NCI-H2107 treated with DMSO at 0.1 percent for 48 hours (cell line): Measurements from ENCODE around the gene DHRS1.

ENCODE experiments used
- DNase-seq: peaks from one replicate; lab custom pipeline; 2025; ENCODE audit not compliant: unreplicated experiment; lab: John Stamatoyannopoulos, UW

DHRS1 gene

DNA sequence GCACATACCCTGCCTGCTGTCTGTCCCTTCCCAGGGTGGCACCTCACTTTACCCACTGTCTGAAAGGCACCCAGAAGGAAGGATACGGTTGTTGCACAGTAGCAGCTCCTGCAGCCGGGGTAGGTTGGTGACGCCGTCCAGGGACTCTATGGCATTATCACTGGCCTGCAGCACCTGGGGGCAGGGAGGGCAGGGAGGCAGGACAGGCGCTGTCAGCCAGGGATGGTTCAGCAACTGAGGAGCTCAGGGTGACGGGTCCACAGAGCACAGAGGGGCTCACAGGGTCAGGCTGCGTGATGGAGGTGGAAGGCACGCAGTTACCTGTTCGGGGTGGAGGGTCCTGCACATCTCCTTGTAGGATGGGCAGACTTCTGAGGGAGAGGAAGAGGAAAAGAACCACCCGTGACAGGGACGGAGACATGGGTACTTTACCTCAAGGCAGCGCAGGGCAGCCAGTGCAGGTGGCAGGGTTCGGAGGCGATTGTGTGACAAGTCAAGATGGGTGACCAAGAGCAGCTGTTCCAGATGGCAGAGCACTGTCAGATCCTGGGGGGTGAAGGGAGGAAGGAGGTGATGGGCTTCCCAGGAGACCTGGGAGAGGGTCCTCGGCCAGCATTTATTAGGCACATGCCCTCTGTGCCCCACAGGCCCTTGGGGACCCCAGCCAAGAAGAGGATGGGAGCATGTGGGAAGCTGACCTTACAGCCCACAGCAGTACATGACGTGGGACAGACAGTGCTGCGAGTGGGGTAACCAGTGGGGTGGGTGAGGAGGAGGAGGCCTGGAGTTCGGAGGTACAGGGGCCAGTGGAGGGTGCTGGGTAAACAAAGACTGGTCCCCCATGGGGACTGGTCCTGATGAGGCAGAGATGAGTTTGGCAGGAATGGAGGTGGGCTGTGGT, 33.0 kb downstream of the DHRS1 start:
- no peak for DNase-seq

- DNase-seq: no peak
These were observed 35.3 kb downstream of the DHRS1 start for GRCh38 chr14:24264298-24264697.

GRCh38 chr14:24263848-24264247, 35.7 kb downstream of the DHRS1 start:
- DNase-seq: no peak

DNA sequence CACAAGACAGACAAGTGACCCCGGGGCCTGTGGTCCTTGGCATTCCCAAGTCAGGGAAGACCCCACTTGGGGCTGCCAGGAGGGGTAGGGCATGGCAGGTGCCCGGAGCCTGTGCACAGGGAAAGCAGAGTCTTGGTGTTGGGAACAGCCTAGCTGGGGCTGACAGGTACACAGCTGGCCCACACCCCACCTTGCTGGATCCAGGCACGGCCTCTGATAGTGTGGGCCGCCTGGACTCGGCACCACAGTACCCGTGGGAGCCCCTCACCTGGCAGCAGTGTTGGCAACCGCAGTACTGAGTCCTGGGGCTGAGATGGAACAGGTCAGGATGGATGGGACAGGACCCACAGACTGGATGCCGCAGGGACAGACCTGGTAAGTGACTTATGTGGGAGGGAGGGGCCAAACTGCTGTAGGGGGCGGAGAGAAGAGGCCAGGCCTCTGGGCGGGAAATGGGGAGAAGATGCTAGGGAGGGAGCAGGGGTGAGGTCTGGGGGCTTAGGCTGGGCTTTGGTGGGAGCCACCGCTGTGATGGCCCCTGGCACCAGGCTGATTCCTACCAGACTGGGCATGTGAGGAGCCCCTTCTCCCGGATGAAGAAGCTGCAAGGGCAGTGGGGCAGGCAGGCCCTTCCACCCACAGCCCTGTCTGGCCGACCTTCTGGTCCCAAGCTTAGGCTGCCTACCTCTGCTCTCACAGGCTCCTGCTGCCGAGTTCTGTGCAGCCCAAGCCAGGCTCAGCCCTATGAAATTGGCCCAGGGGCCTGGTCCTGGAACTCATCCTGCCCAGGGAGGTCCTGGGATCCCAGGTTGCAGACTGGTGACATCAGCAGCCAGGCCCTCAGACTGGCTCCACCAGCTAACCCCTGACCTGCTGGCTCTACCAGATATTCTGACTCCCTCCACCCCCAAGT, 36.5 kb downstream of the DHRS1 start, which contains the start of gene TGM1:
Gene TGM1 (minus strand): TSS at position 357 of the 913 bp plus-strand sequence. CDS start 825 bp downstream, outside the sequence.
- DNase-seq: no peak

DNA sequence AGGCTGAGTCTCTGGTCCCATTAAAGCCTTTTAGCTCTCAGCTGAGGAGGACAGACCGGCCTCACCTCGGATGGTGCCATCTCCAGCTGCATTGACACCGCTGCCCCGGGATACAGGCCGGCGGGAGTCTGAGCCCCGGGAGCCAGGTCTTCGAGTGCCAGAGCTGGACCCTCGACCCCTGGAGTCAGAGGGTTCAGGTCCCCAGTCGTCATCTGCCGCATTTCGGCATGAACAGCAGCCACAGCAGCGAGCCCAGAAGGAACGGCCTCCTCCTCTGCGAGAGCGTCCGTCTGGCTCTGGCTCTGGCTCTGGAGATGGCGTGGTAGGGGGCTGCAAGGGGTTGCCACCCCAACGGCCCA, 37.6 kb downstream of the DHRS1 start:
- DNase-seq: no peak

- DNase-seq: no peak
These were observed 38.2 kb downstream of the DHRS1 start for GRCh38 chr14:24261256-24261968.

DNA sequence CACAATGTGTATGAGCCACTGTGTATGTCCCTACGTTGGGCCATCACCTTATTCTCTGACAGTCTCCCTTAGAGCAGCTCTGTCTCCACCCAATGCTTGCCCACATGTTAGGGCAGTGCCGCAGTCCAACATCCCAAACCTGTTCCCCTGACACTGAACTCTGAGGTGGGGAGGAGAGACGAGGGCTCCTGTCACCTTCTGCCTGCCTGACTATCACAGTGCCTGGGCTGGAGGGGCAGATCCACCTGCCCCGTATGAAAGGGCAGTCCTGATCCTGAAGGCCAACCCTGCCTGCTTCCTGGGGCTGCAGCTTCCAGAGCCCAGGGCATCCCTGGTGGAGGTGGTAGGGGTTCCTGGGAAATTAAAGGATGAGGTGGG, 38.8 kb downstream of the DHRS1 start:
- no peak for DNase-seq

- no peak for DNase-seq
These were observed 39.4 kb downstream of the DHRS1 start for GRCh38 chr14:24260026-24260779.

DNA sequence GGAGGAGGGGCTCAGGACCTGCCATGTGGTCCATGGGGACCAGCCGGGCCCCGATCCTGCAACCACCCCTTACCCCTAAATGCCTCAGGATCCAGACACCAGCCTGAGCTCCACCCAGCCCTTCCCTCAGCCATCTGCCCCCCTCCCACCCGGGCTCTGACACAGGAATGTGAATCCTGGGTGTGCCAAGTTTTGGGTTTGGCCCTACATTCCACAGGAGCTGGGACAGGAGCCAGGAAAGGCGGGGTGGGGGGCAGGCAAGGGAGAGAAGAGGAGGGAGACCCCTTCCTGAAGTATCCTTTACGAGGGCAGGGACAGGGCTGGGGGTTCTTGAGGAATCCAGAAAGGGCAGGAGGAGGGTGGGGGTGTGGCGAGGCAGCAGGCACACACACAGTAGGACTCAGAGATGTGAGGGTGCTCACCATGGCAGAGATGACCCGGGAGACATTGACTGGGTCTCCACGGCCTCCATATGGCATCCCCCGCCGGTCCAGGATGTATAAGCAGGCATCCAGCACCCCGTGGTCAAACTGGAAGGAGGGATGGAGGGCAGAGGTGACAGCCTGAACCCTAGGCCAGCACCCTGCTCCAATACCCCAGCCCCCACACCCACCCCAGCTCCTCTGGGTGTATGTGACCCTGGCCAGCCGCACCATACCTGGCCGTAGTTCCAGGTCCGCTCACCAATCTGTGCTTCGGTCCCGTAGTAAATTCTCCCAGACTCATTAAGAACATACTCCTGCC, 40.1 kb downstream of the DHRS1 start:
- no peak for DNase-seq

DNA sequence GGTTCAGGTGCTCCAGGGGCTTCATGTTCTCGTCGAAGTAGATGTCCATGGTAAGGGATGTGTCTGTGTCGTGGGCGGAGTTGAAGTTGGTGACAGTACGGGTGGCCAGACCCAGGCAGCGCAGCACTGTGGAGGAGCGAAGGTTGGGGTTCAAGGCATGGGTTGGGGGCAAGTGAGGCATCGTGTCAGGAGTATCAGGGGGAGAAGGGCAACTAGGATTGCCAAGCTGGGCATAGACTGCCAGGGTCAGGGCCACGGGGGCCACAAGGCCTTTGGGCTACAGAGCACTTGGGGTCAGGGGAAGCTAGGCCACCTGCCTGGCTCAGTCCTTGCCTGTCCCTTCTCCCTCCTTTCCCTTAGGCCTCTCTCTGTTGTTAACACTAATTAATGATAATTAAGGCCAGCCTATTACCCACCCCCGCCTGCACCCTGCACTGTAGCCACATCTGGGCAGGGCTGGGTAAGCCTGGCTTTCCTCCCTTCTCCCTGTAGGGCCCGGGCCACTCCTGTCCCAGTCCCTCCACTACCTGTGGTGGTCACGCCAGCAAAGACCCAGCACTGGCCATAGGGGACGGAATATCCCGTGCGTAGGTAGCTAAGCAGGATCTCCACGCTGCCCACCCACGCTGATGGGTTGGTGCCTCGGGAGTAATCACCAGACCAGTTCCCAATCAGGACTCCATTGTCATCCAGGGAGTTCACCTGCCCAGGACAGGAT, 40.9 kb downstream of the DHRS1 start:
- DNase-seq: no peak

GRCh38 chr14:24258119-24258518, 41.5 kb downstream of the DHRS1 start:
- no peak for DNase-seq

DNA sequence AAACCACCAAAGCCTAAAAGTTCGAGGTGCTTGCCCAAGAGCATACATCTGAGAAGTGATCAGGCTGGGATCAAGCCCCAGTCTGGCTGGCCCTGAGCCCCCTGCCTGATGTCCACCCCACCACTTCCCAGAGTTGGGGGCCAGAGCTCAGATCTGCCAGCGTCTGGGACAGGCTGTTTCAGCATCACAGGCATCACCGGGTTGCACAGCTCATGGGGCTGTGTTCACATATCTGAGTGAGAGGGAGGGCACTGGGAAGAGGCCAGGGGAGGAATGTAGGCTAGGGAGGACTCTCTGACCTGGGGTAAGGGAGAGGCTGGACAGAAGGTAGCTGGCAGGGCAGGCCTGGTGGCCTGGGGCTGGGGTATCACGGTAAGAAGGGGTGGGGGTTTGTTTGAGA, 42.6 kb downstream of the DHRS1 start:
- DNase-seq: no peak

- no peak for DNase-seq
These were observed 43.5 kb downstream of the DHRS1 start for GRCh38 chr14:24255931-24256711.

GRCh38 chr14:24255438-24255837, 44.1 kb downstream of the DHRS1 start:
- DNase-seq: no peak

DNA sequence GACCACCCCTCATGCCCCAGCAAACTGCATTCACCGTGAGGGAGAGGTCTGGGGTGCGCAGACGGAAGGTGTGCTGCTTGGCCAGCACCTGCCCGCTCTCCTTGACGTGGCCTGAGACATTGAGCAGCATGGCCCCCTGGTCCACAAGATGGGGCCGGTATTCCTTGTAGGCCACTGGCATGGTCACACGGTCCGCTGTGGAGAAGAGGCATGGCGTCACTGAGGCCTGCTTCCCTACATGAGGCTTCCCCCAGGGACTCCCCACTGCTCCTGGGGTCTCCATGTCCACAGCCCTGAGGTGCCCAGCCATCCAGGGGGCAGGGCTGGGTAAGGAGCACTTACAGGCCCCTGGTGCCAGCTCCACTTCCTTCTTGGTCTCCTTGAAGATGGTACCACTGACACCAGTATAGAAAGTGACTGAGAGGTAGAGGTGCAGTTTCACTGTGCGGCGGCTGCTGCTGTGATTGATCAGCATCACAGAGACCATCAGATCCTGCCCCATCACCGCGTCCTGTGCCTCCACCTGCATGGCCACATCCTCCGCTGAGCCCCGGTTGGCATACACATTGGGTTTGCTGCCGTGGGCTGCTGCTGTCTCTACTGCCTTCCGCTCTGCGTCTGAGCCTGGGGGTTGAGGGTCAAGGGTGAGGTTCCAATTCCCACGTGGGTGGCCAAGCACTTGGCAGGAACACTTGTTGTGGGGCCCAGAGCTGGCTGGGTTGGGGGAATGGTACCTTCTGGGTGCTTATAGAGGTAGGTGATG, 44.8 kb downstream of the DHRS1 start:
- no peak for DNase-seq

DNA sequence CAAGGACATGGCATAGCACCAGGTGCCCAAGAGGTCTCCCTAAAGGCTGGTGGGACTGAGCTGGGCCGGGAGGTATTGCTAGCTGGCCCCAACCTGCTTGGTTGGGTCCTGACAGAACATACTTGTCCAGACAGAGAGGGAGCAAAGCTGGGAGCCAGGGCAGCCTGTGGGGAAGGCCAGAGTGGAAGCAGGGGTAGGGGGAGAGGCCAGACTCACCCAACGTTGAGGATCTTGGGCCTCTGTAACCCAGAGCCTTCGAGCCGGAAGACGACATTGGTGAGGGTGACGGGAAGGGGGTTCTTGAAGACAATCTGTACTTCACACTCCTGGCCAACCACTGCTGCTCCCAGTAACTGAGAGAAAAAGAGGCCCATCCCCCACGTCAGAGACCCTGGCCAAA, 45.6 kb downstream of the DHRS1 start:
- no peak for DNase-seq

DNA sequence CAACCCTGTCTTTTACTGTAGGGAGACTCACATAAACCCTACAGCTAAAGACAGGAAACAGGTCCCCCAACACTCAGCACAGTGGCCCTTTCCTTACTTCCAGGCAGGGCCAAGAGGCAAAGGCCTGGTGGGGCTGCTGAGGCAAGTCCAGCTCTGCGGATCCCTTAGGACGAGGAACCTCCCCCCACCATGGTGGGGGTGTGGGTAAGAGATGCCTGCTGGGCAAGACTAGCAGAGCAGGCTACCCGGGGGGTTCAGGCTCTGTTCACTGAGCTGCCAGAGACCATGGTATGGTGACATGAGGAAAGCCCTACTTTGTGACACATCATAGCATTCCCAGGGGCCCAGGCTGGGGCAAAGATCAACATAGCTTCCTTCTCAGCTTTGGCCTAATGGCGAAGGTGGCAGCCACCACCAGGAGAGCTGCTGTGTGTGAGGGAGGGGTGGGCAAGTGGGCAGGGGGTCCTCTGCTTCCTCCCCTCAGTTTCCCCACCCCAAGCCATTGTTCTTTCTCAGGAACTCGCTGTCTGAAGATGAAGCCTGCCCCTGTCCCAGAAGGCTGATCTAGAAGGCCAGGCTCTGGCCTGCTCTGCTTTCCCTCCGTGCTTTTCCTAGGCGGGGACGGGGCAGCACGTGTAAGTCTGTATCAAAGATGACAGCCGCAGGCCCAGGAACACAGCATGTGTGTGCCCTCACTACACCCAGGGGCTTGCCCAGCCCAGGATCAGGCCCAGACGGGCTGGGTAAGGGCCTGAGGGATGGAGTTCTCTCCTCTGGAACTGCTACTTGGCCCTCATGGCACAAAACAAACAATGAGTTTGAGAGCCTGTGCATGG, 47.1 kb downstream of the DHRS1 start:
- DNase-seq: no peak
